DND-41 (cell line): Measurements from ENCODE around the gene CDK17.
A peak's percentile ranks its signal among the peaks of the same experiment; 100 is the strongest.

Source experiments
- ATAC-seq: fragments of 200-7000 bp; cut with Tn5 transposase; 3 replicates; pipeline ENCODE4 v1.9.1; 2021; ENCODE audit warnings: low read depth; ENCODE audit not compliant: insufficient read depth
- DNase-seq: peaks from one replicate; pipeline ENCODE4 v3.0.0-alpha.2; 2020
- H2AFZ ChIP-seq: 2 replicates; pipeline ENCODE4 v1.6.0; 2012; ENCODE audit warnings: low read depth, low read length
- H3K27ac ChIP-seq: 2 replicates; pipeline ENCODE4 v1.5.1; 2012; ENCODE audit warnings: low read length, inconsistent platforms
- H3K27me3 ChIP-seq: fragments of 200-600 bp; sonication (generic); 2 replicates; pipeline ENCODE4 v1.6.0; 2012; ENCODE audit warnings: low read length, mild to moderate bottlenecking, inconsistent platforms; ENCODE audit not compliant: insufficient read depth, poor library complexity
- H3K36me3 ChIP-seq: 2 replicates; pipeline ENCODE4 v1.5.1; 2012; ENCODE audit warnings: low read length, inconsistent platforms; ENCODE audit not compliant: insufficient read depth
- H3K4me1 ChIP-seq: 2 replicates; pipeline ENCODE4 v1.5.1; 2012; ENCODE audit warnings: mild to moderate bottlenecking, low read length; ENCODE audit not compliant: insufficient read depth
- H3K4me2 ChIP-seq: 2 replicates; pipeline ENCODE4 v1.6.0; 2012; ENCODE audit warnings: mild to moderate bottlenecking, moderate library complexity, low read length, inconsistent platforms; ENCODE audit not compliant: insufficient read depth
- H3K4me3 ChIP-seq, 2 experiments: fragments of 200-600 bp in 1 of 2; shearing (Covaris generic) in 1 of 2; 2 replicates each; pipeline ENCODE4 v1.5.1; 2012 to 2016; ENCODE audit warnings: inconsistent platforms in 2 of 2, low read length in 2 of 2, mild to moderate bottlenecking in 2 of 2, low read depth in 1 of 2, moderate library complexity in 1 of 2
- H3K79me2 ChIP-seq: 2 replicates; pipeline ENCODE4 v1.6.0; 2012; ENCODE audit warnings: low read length, inconsistent platforms; ENCODE audit not compliant: insufficient read depth
- H3K9ac ChIP-seq: 2 replicates; pipeline ENCODE4 v1.6.0; 2012; ENCODE audit warnings: low read depth, mild to moderate bottlenecking, inconsistent platforms, low read length, moderate library complexity
- H3K9me3 ChIP-seq: 2 replicates; pipeline ENCODE4 v1.5.1; 2012; ENCODE audit warnings: low read length, moderate library complexity, mild to moderate bottlenecking, inconsistent platforms; ENCODE audit not compliant: insufficient read depth, severe bottlenecking
- H4K20me1 ChIP-seq: 2 replicates; pipeline ENCODE4 v1.6.0; 2012; ENCODE audit warnings: low read length; ENCODE audit not compliant: insufficient read depth
- EZH2 ChIP-seq: IDR thresholded peaks from 3 replicates; pipeline ENCODE4 v1.6.1; 2012; ENCODE audit warnings: borderline replicate concordance, low read depth, mild to moderate bottlenecking, moderate library complexity, low read length, inconsistent platforms; ENCODE audit not compliant: severe bottlenecking
- TF ChIP-seq, protein P1 (sequence below): IDR thresholded peaks from 2 replicates; pipeline ENCODE4 v1.5.1; 2012; ENCODE audit warnings: borderline replicate concordance, low read length, moderate library complexity, mild to moderate bottlenecking; ENCODE audit not compliant: poor library complexity, severe bottlenecking; ENCODE audit errors: extremely low read depth

CDK17 gene

GRCh38 chr12:96400631-96401075 lies 414 bp upstream of the CDK17 start:
- peak overlapping the region; percentile 74 for H3K4me2 ChIP-seq
- no peak for DNase-seq
- H3K9me3 ChIP-seq, result no peaks in the 10 kb centered on the region
- H3K27me3 ChIP-seq, result no peaks in the 10 kb centered on the region
- H2AFZ ChIP-seq, result peak overlapping the region; percentile 74
- H3K4me1 ChIP-seq, result peaks cover 40% of the 10 kb centered on the region
- H3K9ac ChIP-seq, result peak overlapping the region; percentile 94
- H3K79me2 ChIP-seq, result peaks cover 43% of the 10 kb centered on the region
- peak overlapping the region; percentile 92 for H3K27ac ChIP-seq
- no peaks in the 10 kb centered on the region; the same call in 1 of the 2 replicates for H3K36me3 ChIP-seq
- ATAC-seq, result peak; percentile 13
- peak overlapping the region; percentile 34 to 58 for H3K4me3 ChIP-seq
- peaks cover 36% of the 10 kb centered on the region; the same call in 1 of the 2 replicates for H4K20me1 ChIP-seq
- no peak for TF ChIP-seq EZH2
- TF ChIP-seq, protein P1, sequence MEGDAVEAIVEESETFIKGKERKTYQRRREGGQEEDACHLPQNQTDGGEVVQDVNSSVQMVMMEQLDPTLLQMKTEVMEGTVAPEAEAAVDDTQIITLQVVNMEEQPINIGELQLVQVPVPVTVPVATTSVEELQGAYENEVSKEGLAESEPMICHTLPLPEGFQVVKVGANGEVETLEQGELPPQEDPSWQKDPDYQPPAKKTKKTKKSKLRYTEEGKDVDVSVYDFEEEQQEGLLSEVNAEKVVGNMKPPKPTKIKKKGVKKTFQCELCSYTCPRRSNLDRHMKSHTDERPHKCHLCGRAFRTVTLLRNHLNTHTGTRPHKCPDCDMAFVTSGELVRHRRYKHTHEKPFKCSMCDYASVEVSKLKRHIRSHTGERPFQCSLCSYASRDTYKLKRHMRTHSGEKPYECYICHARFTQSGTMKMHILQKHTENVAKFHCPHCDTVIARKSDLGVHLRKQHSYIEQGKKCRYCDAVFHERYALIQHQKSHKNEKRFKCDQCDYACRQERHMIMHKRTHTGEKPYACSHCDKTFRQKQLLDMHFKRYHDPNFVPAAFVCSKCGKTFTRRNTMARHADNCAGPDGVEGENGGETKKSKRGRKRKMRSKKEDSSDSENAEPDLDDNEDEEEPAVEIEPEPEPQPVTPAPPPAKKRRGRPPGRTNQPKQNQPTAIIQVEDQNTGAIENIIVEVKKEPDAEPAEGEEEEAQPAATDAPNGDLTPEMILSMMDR, result no peak

GRCh38 chr12:96399120-96399918 lies 920 bp downstream of the CDK17 start:
- TF ChIP-seq, protein P1, result peak; percentile 32
- no peak for TF ChIP-seq EZH2
- H4K20me1 ChIP-seq, result peaks cover 44% of the 10 kb centered on the region; the same call in 1 of the 2 replicates
- H3K4me2 ChIP-seq, result peak overlapping the region; percentile 68
- no peaks in the 10 kb centered on the region for H3K9me3 ChIP-seq
- no peaks in the 10 kb centered on the region; the same call in 1 of the 2 replicates for H3K36me3 ChIP-seq
- peak; percentile 78 for DNase-seq
- peak overlapping the region; percentile 94 for H3K9ac ChIP-seq
- peaks cover 57% of the 10 kb centered on the region for H3K79me2 ChIP-seq
- H3K4me1 ChIP-seq, result peaks cover 44% of the 10 kb centered on the region
- H3K27me3 ChIP-seq, result no peaks in the 10 kb centered on the region
- peak; percentile 56 for ATAC-seq
- H2AFZ ChIP-seq, result peak overlapping the region; percentile 75
- H3K27ac ChIP-seq, result peak overlapping the region; percentile 81
- H3K4me3 ChIP-seq, result peak overlapping the region; percentile 40 to 66

DNA sequence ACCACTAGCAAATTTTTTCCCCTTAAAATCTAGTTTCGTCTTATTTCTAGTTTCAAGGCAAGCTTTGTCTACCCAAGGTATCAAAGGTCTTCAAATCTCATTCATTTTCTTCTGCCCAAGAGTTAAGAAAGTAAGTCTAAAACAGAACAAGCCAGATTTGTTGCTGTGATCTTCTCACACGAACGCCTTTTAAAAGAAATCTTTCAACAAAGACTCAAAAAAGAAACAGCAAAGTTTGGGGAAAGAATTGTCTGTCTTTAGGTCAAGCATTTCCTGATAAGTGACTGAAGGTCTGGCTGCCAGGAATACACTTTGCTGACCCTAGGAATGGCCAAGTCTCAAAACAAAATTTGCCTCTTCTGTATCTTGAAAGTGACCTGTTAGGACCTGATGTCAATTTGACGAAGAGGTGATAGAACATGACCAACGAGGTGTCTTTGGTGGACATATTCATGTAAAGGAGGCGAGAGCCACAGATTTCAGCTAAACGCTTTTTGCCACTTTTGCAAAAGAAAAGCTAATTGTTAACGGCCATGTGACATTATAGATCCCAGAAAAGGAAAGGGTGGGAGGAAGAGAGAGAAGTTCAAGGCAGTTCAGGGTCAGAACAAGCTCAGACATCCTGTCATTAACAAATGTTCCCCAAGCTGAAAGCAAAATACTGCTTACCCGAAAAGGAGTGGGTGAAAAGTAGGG lies 1.7 kb downstream of the CDK17 start:
- no peaks in the 10 kb centered on the region; the same call in 1 of the 2 replicates for H3K36me3 ChIP-seq
- peaks cover 44% of the 10 kb centered on the region for H3K4me1 ChIP-seq
- peaks cover 63% of the 10 kb centered on the region for H3K79me2 ChIP-seq
- H3K4me3 ChIP-seq, result peak overlapping the region; percentile 40 to 66
- ATAC-seq (peak; percentile 2; the same call in 2 of the 3 replicates), DNase-seq (no peak)
- TF ChIP-seq, protein P1, result no peak
- no peak for TF ChIP-seq EZH2
- H3K9me3 ChIP-seq, result no peaks in the 10 kb centered on the region
- peak overlapping the region; percentile 94 for H3K9ac ChIP-seq
- H2AFZ ChIP-seq, result 0 out of 2 replicates have a peak overlapping the region, but pooled peaks have one; percentile 75
- H3K4me2 ChIP-seq, result peak overlapping the region; percentile 68
- peaks cover 48% of the 10 kb centered on the region; the same call in 1 of the 2 replicates for H4K20me1 ChIP-seq
- H3K27me3 ChIP-seq, result no peaks in the 10 kb centered on the region
- peak overlapping the region; percentile 81 for H3K27ac ChIP-seq
